Astrocyte (in vitro differentiated cells and primary cell): Measurements from ENCODE around the gene GUK1. TPM values are rescaled to one million over a fixed set of nuclear protein-coding genes. Genes with fewer than 3 reads are reported as not detected.

Experiments used
- DNase-seq: peaks from one replicate; pipeline ENCODE4 v3.0.0-alpha.2; 2010; ENCODE audit warnings: low read depth
- FAIRE-seq: peaks from 2 replicates; lab custom pipeline; 2011; peaks lifted over from hg19 to GRCh38; lab: Jason Lieb, UNC
- H2AFZ ChIP-seq: 2 replicates; pipeline ENCODE4 v1.6.0; 2012; ENCODE audit warnings: low read depth, low read length, inconsistent platforms
- H3K27ac ChIP-seq: 2 replicates; pipeline ENCODE4 v1.5.1; 2011; ENCODE audit warnings: low read depth, low read length, inconsistent platforms
- H3K27me3 ChIP-seq: 2 replicates; pipeline ENCODE4 v1.6.0; 2011; ENCODE audit warnings: low read length, inconsistent platforms; ENCODE audit not compliant: insufficient read depth
- H3K36me3 ChIP-seq: 2 replicates; pipeline ENCODE4 v1.5.1; 2011; ENCODE audit warnings: low read length, inconsistent platforms; ENCODE audit not compliant: insufficient read depth
- H3K4me1 ChIP-seq: 2 replicates; pipeline ENCODE4 v1.5.1; 2011; ENCODE audit warnings: low read length, inconsistent platforms; ENCODE audit not compliant: insufficient read depth
- H3K4me2 ChIP-seq: 2 replicates; pipeline ENCODE4 v1.6.0; 2012; ENCODE audit warnings: low read length, inconsistent platforms
- H3K4me3 ChIP-seq: 2 replicates; pipeline ENCODE4 v1.5.1; 2011; ENCODE audit warnings: low read depth, mild to moderate bottlenecking, low read length, inconsistent platforms; ENCODE audit not compliant: insufficient read depth
- H3K79me2 ChIP-seq: 2 replicates; pipeline ENCODE4 v1.6.0; 2012; ENCODE audit warnings: mild to moderate bottlenecking, low read length, inconsistent platforms; ENCODE audit not compliant: insufficient read depth
- H3K9ac ChIP-seq: 2 replicates; pipeline ENCODE4 v1.6.0; 2012; ENCODE audit warnings: mild to moderate bottlenecking, low read length, inconsistent platforms
- H3K9me3 ChIP-seq: 2 replicates; pipeline ENCODE4 v1.5.1; 2012; ENCODE audit warnings: low read depth, mild to moderate bottlenecking, low read length, inconsistent platforms; ENCODE audit not compliant: insufficient read depth
- H4K20me1 ChIP-seq: 2 replicates; pipeline ENCODE4 v1.6.0; 2012; ENCODE audit warnings: low read length, inconsistent platforms; ENCODE audit not compliant: insufficient read depth
- H3K27ac Mint-ChIP-seq: one replicate; pipeline ENCODE4 v1.8.0; 2021; ENCODE audit warnings: mild to moderate bottlenecking, mixed read lengths; ENCODE audit not compliant: unreplicated experiment
- H3K27me3 Mint-ChIP-seq: one replicate; pipeline ENCODE4 v1.8.0; 2021; ENCODE audit warnings: low read depth, mixed read lengths; ENCODE audit not compliant: unreplicated experiment
- H3K36me3 Mint-ChIP-seq: one replicate; pipeline ENCODE4 v1.8.0; 2021; ENCODE audit warnings: low read depth, mixed read lengths; ENCODE audit not compliant: unreplicated experiment
- H3K4me1 Mint-ChIP-seq: one replicate; pipeline ENCODE4 v1.8.0; 2021; ENCODE audit warnings: low read depth, mixed read lengths; ENCODE audit not compliant: unreplicated experiment
- H3K4me3 Mint-ChIP-seq: one replicate; pipeline ENCODE4 v1.8.0; 2021; ENCODE audit warnings: mild to moderate bottlenecking, moderate library complexity, mixed read lengths; ENCODE audit not compliant: unreplicated experiment
- H3K9me3 Mint-ChIP-seq: one replicate; pipeline ENCODE4 v1.8.0; 2021; ENCODE audit warnings: mild to moderate bottlenecking, mixed read lengths; ENCODE audit not compliant: unreplicated experiment
- EZH2 ChIP-seq: IDR thresholded peaks from 2 replicates; pipeline ENCODE4 v1.6.1; 2012; ENCODE audit warnings: mild to moderate bottlenecking, low read length, inconsistent platforms; ENCODE audit not compliant: insufficient read depth
- total RNA-seq: library from RNA; stranded (reverse); gene quantifications from 2 replicates; pipeline ENCODE4 v1.2.1, GENCODE V29; 2021
- TF ChIP-seq, protein P1 (sequence below): IDR thresholded peaks from 2 replicates; pipeline ENCODE4 v1.5.1; 2011; ENCODE audit warnings: low read depth, mild to moderate bottlenecking, inconsistent platforms, low read length, moderate library complexity; ENCODE audit not compliant: insufficient read depth

Gene GUK1
- total RNA-seq, 1 donor from 2014 or later, result 214 TPM

GRCh38 chr1:228093050-228093906, 46.8 kb upstream of the GUK1 start:
- Histone ChIP-seq H3K4me1 (peaks cover 21% of the 10 kb centered on the region), H4K20me1 (peaks cover 100% of the 10 kb centered on the region), H3K27me3 (no peaks in the 10 kb centered on the region), H3K9me3 (peaks cover 10% of the 10 kb centered on the region), H3K27ac (no peak overlapping the region), H3K4me2 (no peak overlapping the region), H2AFZ (no peak overlapping the region), H3K9ac (no peak overlapping the region), H3K4me3 (no peak overlapping the region), H3K36me3 (peaks cover 19% of the 10 kb centered on the region), H3K79me2 (peaks cover 100% of the 10 kb centered on the region)
- DNase-seq, result no peak
- Mint-ChIP-seq H3K27me3 (no peaks in the 10 kb centered on the region), H3K36me3 (peaks cover 17% of the 10 kb centered on the region), H3K4me3 (no peak overlapping the region), H3K27ac (no peak overlapping the region), H3K9me3 (peaks cover 3% of the 10 kb centered on the region), H3K4me1 (peaks cover 60% of the 10 kb centered on the region)
- FAIRE-seq, result no peak
- TF ChIP-seq, protein P1, sequence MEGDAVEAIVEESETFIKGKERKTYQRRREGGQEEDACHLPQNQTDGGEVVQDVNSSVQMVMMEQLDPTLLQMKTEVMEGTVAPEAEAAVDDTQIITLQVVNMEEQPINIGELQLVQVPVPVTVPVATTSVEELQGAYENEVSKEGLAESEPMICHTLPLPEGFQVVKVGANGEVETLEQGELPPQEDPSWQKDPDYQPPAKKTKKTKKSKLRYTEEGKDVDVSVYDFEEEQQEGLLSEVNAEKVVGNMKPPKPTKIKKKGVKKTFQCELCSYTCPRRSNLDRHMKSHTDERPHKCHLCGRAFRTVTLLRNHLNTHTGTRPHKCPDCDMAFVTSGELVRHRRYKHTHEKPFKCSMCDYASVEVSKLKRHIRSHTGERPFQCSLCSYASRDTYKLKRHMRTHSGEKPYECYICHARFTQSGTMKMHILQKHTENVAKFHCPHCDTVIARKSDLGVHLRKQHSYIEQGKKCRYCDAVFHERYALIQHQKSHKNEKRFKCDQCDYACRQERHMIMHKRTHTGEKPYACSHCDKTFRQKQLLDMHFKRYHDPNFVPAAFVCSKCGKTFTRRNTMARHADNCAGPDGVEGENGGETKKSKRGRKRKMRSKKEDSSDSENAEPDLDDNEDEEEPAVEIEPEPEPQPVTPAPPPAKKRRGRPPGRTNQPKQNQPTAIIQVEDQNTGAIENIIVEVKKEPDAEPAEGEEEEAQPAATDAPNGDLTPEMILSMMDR, result no peak
- no peak for TF ChIP-seq EZH2

DNA sequence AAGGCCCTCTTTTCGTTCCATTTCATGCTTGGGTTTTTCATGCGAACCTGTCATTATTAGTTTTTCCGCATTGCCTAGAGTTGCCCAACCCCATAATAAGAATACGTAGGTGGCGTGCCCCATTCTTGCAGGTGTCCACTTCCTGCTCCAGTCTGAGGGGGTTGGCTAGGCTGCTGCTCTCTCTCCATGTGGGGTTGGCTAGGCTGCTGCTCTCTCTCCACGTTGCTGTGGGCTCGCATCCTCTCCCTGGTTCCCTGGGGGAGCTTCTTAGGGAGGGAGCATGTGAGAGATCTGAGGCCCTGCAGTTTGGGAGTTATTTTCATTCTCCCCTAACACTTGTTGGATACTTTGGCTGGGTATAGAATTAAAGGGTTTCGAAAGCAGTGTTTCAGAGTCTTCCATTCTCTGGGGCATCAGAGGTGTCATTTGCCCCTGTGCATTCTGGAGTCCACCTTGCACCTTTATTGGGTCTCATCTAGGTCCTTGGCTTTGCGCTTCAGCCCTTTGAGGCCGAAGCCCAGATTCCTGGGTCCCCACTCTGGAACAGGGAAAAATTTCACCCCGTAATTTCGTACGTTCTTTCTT, 45.6 kb upstream of the GUK1 start:
- Mint-ChIP-seq H3K27ac (no peak overlapping the region), H3K9me3 (peaks cover 3% of the 10 kb centered on the region), H3K36me3 (peaks cover 15% of the 10 kb centered on the region), H3K27me3 (no peaks in the 10 kb centered on the region), H3K4me1 (peaks cover 48% of the 10 kb centered on the region), H3K4me3 (no peak overlapping the region)
- H3K9me3 ChIP-seq, result peaks cover 10% of the 10 kb centered on the region
- peaks cover 100% of the 10 kb centered on the region for H4K20me1 ChIP-seq
- peaks cover 100% of the 10 kb centered on the region for H3K79me2 ChIP-seq
- H3K9ac ChIP-seq, result no peak overlapping the region
- H2AFZ ChIP-seq, result no peak overlapping the region
- peaks cover 12% of the 10 kb centered on the region for H3K4me1 ChIP-seq
- H3K27ac ChIP-seq, result no peak overlapping the region
- H3K36me3 ChIP-seq, result peaks cover 21% of the 10 kb centered on the region
- TF ChIP-seq EZH2, result no peak
- TF ChIP-seq, protein P1, result no peak
- H3K27me3 ChIP-seq, result no peaks in the 10 kb centered on the region
- FAIRE-seq (no peak), DNase-seq (no peak)
- no peak overlapping the region for H3K4me3 ChIP-seq
- no peak overlapping the region for H3K4me2 ChIP-seq

DNA sequence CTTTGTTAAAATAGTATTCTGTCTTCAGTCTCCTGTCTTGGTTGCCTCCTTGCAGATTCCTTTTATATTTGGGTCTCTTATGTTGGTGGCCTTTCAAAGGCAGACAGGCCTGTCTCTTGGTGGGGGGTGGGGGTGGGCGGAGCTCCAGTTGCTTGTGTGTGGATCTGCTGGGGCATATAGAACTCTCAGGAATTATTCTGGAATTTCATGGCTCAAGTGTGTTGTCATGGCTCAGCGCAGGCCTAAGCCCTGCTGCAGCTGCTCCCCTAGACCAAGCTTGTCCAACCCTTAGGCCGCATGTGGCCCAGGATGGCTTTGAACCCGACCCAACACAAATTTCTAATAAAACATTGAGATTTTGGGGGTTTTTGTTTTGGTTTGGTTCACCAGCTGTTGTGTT, 44.9 kb upstream of the GUK1 start:
- H3K9ac ChIP-seq, result no peak overlapping the region
- Mint-ChIP-seq H3K27ac (no peak overlapping the region), H3K4me1 (peaks cover 43% of the 10 kb centered on the region), H3K36me3 (peaks cover 15% of the 10 kb centered on the region), H3K4me3 (no peak overlapping the region), H3K27me3 (no peaks in the 10 kb centered on the region), H3K9me3 (peaks cover 3% of the 10 kb centered on the region)
- peaks cover 10% of the 10 kb centered on the region for H3K9me3 ChIP-seq
- no peak for DNase-seq
- no peak overlapping the region for H3K4me3 ChIP-seq
- peaks cover 7% of the 10 kb centered on the region for H3K4me1 ChIP-seq
- no peak overlapping the region for H2AFZ ChIP-seq
- no peaks in the 10 kb centered on the region for H3K27me3 ChIP-seq
- H3K27ac ChIP-seq, result no peak overlapping the region
- H3K79me2 ChIP-seq, result peaks cover 100% of the 10 kb centered on the region
- no peak overlapping the region for H3K4me2 ChIP-seq
- TF ChIP-seq, protein P1, result no peak
- no peak for TF ChIP-seq EZH2
- FAIRE-seq, result no peak
- H3K36me3 ChIP-seq, result peaks cover 21% of the 10 kb centered on the region
- peaks cover 100% of the 10 kb centered on the region for H4K20me1 ChIP-seq
